Keratinocyte (primary cell): ENCODE measurements around the gene TNFAIP2.

Experiments
- CTCF ChIP-seq, 3 experiments: IDR thresholded peaks in 1 of 3; conservative IDR thresholded peaks in 1 of 3; optimal IDR thresholded peaks in 1 of 3; 2 replicates in 2 of 3; 3 replicates in 1 of 3; pipeline versions ENCODE3 to v1.5.1; 2011; ENCODE audit warnings: low read length in 3 of 3, mild to moderate bottlenecking in 3 of 3, moderate library complexity in 2 of 3, control low read depth in 1 of 3, inconsistent platforms in 1 of 3; ENCODE audit not compliant: insufficient read depth in 2 of 3; ENCODE audit errors: extremely low read depth in 1 of 3
- EZH2 ChIP-seq: IDR thresholded peaks from one replicate; pipeline ENCODE4 v1.6.1; 2012; ENCODE audit warnings: inconsistent platforms, mild to moderate bottlenecking, low read length, moderate library complexity

- TF ChIP-seq EZH2 (no peak), CTCF (optimal IDR thresholded peaks at IDR 0.05 in 1 of 3, IDR thresholded peaks at IDR 0.05 in 1 of 3, conservative IDR thresholded peaks at IDR 0.05 in 1 of 3; ENCODE audit: extremely low read depth in 1 of 3, insufficient read depth in 2 of 3, low read length in 3 of 3) (no peak)
Measured at GRCh38 chr14:103100281-103101121, 22.8 kb upstream of the TNFAIP2 start.
